ENCODE results near the gene ME2. TPM values are rescaled to one million over a fixed set of nuclear protein-coding genes. Genes with fewer than 3 reads are reported as not detected.

ME2 gene
- total RNA-seq, 1 donor from 2014 or later, result 115 TPM

DNA sequence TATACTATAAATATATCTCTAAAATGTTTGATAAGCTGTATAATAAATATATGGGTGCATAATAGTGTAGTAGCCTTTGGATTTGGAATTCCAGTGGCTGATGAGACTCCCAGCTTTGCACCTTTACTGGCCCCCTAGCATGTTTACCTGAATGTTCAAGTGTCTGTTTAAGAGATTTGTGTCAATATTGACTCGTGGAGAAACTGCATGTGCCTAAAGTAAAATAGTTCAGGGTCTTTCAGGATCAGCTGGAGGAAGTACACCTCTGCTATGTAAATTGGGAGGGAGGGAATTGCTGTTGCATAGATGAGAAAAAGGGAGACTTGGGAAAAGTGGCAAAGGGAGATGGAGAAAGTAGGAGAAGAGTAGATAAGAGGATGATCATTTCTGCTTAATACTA, 23.9 kb downstream of the ME2 start:
- Mint-ChIP-seq H3K27ac (peak overlapping the region; percentile 47), H3K27me3 (ENCODE audit: low read depth) (no peaks in the 10 kb centered on the region), H3K4me3 (ENCODE audit: low read depth) (no peak overlapping the region), H3K36me3 (ENCODE audit: low read depth) (peaks cover 74% of the 10 kb centered on the region), H3K4me1 (ENCODE audit: low read depth) (peaks cover 17% of the 10 kb centered on the region), H3K9me3 (peaks cover 25% of the 10 kb centered on the region)
- DNase-seq (ENCODE audit: low spot score), result no peak
- intact Hi-C loops (cut with micrococcal nuclease), result loop anchor here (5.0 kb wide), 1 partner anchor 40 kb away; no protein-coding TSS in a partner anchor

DNA sequence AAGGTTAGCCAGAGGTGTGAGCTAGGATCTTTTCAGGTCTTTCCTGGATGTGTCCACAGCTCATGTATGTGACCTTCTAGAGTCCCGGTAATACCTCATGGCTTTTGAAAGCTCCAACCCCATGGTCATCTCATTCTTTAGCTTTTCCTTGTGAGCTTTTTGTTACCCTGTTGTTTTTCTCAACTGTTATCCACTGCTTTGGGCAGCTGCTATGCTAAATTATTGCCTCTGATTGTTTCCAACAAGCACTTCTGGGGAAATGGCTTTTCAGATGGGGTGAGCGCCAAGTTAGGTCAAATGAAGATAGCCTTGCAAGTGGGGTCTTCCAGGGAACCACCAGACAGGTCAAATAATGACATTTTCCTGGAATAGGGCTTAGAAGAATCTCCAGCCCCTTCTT, 27.9 kb downstream of the ME2 start:
- Mint-ChIP-seq H3K4me1 (ENCODE audit: low read depth) (peaks cover 13% of the 10 kb centered on the region), H3K9me3 (peaks cover 13% of the 10 kb centered on the region), H3K4me3 (ENCODE audit: low read depth) (no peak overlapping the region), H3K36me3 (ENCODE audit: low read depth) (peaks cover 76% of the 10 kb centered on the region), H3K27me3 (ENCODE audit: low read depth) (no peaks in the 10 kb centered on the region), H3K27ac (no peak overlapping the region)
- intact Hi-C loops (cut with micrococcal nuclease), result no loop called here
- no peak for DNase-seq (ENCODE audit: low spot score)

DNA sequence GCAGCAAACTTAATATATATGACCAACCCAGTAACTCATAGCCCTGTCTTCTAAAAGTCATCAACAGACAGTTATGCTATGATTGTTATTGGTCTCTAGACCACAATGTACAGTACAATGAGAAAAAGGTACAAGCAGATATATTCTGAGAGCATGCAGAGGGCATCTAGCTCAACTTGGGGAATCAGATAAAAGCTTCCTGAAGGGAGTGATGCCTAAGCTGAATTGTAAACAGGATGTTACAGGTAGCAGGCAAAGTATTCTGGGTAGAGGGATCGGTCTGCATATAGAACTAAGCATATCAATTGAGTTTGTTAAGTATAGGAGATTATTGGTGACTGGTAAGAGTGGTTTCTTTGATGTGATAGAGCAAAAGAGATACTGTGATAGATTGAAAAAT, 30.3 kb downstream of the ME2 start:
- Mint-ChIP-seq H3K4me1 (ENCODE audit: low read depth) (peaks cover 14% of the 10 kb centered on the region), H3K27ac (no peak overlapping the region), H3K36me3 (ENCODE audit: low read depth) (peaks cover 85% of the 10 kb centered on the region), H3K4me3 (ENCODE audit: low read depth) (no peak overlapping the region), H3K9me3 (peaks cover 13% of the 10 kb centered on the region), H3K27me3 (ENCODE audit: low read depth) (no peaks in the 10 kb centered on the region)
- no peak for DNase-seq (ENCODE audit: low spot score)
- intact Hi-C loops (cut with micrococcal nuclease), result no loop called here

- no peak overlapping the region for H3K4me3 Mint-ChIP-seq (ENCODE audit: low read depth)
- no peak for DNase-seq (ENCODE audit: low spot score)
- H3K9me3 Mint-ChIP-seq, result peaks cover 4% of the 10 kb centered on the region
- H3K27me3 Mint-ChIP-seq (ENCODE audit: low read depth), result no peaks in the 10 kb centered on the region
- H3K4me1 Mint-ChIP-seq (ENCODE audit: low read depth), result peaks cover 19% of the 10 kb centered on the region
- intact Hi-C loops (cut with micrococcal nuclease), result no loop called here
- peaks cover 77% of the 10 kb centered on the region for H3K36me3 Mint-ChIP-seq (ENCODE audit: low read depth)
- no peak overlapping the region for H3K27ac Mint-ChIP-seq
Measured at GRCh38 chr18:50911006-50911405, 32.1 kb downstream of the ME2 start.

GRCh38 chr18:50917021-50917420, 38.1 kb downstream of the ME2 start:
- Mint-ChIP-seq H3K36me3 (ENCODE audit: low read depth) (peaks cover 63% of the 10 kb centered on the region), H3K4me1 (ENCODE audit: low read depth) (peaks cover 15% of the 10 kb centered on the region), H3K9me3 (no peaks in the 10 kb centered on the region), H3K4me3 (ENCODE audit: low read depth) (no peak overlapping the region), H3K27me3 (ENCODE audit: low read depth) (no peaks in the 10 kb centered on the region), H3K27ac (no peak overlapping the region)
- intact Hi-C loops (cut with micrococcal nuclease), result no loop called here
- no peak for DNase-seq (ENCODE audit: low spot score)

DNA sequence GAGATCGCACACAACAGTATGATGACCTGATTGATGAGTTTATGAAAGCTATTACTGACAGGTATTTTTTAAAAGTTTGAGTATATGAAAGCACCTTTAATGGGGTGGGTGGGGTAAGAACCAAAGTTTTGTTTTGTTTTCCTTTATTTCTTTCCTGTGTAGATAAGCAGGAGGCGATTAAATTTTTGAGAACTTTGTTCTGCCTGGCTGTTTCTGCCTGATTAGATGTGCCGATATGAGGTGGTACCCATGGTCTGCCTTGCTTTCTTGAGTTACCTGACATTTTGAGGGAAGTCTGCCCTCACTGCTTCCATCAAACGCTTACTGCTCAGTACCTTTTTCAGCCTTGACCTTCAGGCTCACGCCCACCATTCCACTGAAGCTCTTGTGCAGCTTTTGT, 39.2 kb downstream of the ME2 start:
- intact Hi-C loops (cut with micrococcal nuclease), result no loop called here

DNA sequence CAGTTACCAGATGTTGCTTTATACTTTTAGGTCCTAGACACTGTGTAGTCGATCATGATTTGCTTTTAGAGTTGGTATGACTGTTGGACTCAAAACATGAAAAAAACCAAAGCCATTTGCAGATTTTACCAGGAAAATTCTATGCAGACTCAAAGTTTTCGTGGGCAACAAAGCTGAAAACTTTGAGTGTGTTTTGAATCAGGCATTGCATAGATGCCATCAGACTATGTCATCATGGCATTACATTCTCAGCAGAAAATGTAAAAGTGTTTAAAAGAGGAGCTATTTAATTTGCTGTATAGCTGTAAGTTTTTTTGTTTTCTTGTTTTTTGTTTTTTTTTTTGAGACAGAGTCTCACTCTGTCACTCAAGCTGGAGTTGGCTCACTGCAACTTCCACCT, 45.5 kb downstream of the ME2 start:
- H3K4me3 Mint-ChIP-seq (ENCODE audit: low read depth), result no peak overlapping the region
- no peaks in the 10 kb centered on the region for H3K27me3 Mint-ChIP-seq (ENCODE audit: low read depth)
- peaks cover 81% of the 10 kb centered on the region for H3K36me3 Mint-ChIP-seq (ENCODE audit: low read depth)
- H3K9me3 Mint-ChIP-seq, result peaks cover 14% of the 10 kb centered on the region
- intact Hi-C loops (cut with micrococcal nuclease), result no loop called here
- DNase-seq (ENCODE audit: low spot score), result no peak
- no peak overlapping the region for H3K27ac Mint-ChIP-seq
- no peaks in the 10 kb centered on the region for H3K4me1 Mint-ChIP-seq (ENCODE audit: low read depth)

More for the DNA sequence above, 39.2 kb downstream of the ME2 start:
- no peak overlapping the region for H3K4me3 Mint-ChIP-seq (ENCODE audit: low read depth)
- peaks cover 15% of the 10 kb centered on the region for H3K4me1 Mint-ChIP-seq (ENCODE audit: low read depth)
- no peak overlapping the region for H3K27ac Mint-ChIP-seq
- DNase-seq (ENCODE audit: low spot score), result no peak
- H3K27me3 Mint-ChIP-seq (ENCODE audit: low read depth), result no peaks in the 10 kb centered on the region
- no peaks in the 10 kb centered on the region for H3K9me3 Mint-ChIP-seq
- H3K36me3 Mint-ChIP-seq (ENCODE audit: low read depth), result peaks cover 69% of the 10 kb centered on the region

GRCh38 chr18:50926521-50926920, 47.6 kb downstream of the ME2 start:
- Mint-ChIP-seq H3K27me3 (ENCODE audit: low read depth) (no peaks in the 10 kb centered on the region), H3K4me3 (ENCODE audit: low read depth) (no peak overlapping the region), H3K27ac (no peak overlapping the region), H3K36me3 (ENCODE audit: low read depth) (peaks cover 69% of the 10 kb centered on the region), H3K4me1 (ENCODE audit: low read depth) (no peaks in the 10 kb centered on the region), H3K9me3 (peaks cover 14% of the 10 kb centered on the region)
- DNase-seq (ENCODE audit: low spot score), result no peak
- intact Hi-C loops (cut with micrococcal nuclease), result no loop called here

DNA sequence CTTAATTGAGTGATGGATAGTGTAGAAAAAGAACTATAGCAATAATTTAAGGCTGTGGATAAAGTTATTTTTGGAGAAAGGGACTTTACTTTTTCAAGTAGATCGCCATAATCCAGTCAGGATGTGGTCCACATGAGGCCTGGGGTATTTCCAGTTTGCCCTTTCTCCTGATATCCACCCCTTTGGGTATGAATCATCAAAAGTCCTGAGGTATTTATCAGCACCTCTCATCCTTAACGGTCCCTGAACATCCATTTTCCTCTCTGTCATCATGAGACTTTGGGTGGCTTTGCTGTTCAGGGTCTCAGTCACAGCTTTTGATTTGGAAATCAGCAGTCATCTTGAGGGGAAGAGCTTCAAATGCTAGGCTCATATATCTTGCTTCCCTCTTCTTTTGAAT, 49.6 kb downstream of the ME2 start:
- no peak for DNase-seq (ENCODE audit: low spot score)
- intact Hi-C loops (cut with micrococcal nuclease), result no loop called here
- Mint-ChIP-seq H3K4me1 (ENCODE audit: low read depth) (no peaks in the 10 kb centered on the region), H3K4me3 (ENCODE audit: low read depth) (no peak overlapping the region), H3K27me3 (ENCODE audit: low read depth) (no peaks in the 10 kb centered on the region), H3K27ac (peak overlapping the region; percentile 33), H3K36me3 (ENCODE audit: low read depth) (peaks cover 60% of the 10 kb centered on the region), H3K9me3 (peaks cover 14% of the 10 kb centered on the region)

GRCh38 chr18:50933684-50934083, 54.8 kb downstream of the ME2 start:
- H3K36me3 Mint-ChIP-seq (ENCODE audit: low read depth), result peaks cover 41% of the 10 kb centered on the region
- H3K27me3 Mint-ChIP-seq (ENCODE audit: low read depth), result no peaks in the 10 kb centered on the region
- no peak overlapping the region for H3K27ac Mint-ChIP-seq
- DNase-seq (ENCODE audit: low spot score), result no peak
- H3K9me3 Mint-ChIP-seq, result no peaks in the 10 kb centered on the region
- intact Hi-C loops (cut with micrococcal nuclease), result no loop called here
- H3K4me3 Mint-ChIP-seq (ENCODE audit: low read depth), result no peak overlapping the region
- peaks cover 2% of the 10 kb centered on the region for H3K4me1 Mint-ChIP-seq (ENCODE audit: low read depth)

GRCh38 chr18:50934545-50935211, 55.8 kb downstream of the ME2 start:
- intact Hi-C loops (cut with micrococcal nuclease), result no loop called here
- no peak overlapping the region for H3K4me3 Mint-ChIP-seq (ENCODE audit: low read depth)
- peaks cover 2% of the 10 kb centered on the region for H3K4me1 Mint-ChIP-seq (ENCODE audit: low read depth)
- DNase-seq (ENCODE audit: low spot score), result no peak
- no peak overlapping the region for H3K27ac Mint-ChIP-seq
- no peaks in the 10 kb centered on the region for H3K9me3 Mint-ChIP-seq
- H3K36me3 Mint-ChIP-seq (ENCODE audit: low read depth), result peaks cover 46% of the 10 kb centered on the region
- no peaks in the 10 kb centered on the region for H3K27me3 Mint-ChIP-seq (ENCODE audit: low read depth)

DNA sequence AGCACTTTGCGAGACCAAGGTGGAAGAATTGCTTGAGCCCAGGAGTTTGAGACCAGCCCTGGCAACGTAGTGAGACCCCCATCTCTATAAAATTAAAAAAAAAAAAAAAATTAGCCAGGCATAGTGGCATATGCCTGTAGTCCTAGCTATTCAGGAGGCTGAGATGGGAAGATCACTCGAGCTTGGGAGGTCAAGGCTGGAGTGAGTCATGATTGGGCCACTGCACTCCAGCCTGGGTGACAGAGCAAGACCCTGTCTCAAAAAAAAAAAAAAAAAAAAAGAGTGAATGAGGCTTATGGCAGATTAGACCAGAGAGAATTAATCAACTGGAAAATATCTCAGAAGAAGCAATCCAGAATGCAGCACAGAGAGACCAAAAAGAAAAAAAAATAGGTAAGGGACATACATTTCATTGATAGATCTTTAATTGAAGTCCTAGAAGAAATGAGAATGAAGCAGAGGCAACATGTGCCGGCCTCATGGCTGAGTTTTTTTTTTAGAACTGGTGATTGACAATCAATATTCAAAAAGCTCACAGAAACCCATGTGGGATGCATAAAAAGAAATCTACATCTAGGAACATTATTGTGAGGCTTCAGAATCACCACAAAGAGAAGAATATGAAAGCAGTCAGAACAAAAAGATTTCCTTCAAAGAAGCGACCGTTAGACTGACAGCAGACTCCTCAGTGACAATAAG, 56.7 kb downstream of the ME2 start:
- intact Hi-C loops (cut with micrococcal nuclease), result no loop called here
- Mint-ChIP-seq H3K4me1 (ENCODE audit: low read depth) (peaks cover 2% of the 10 kb centered on the region), H3K9me3 (no peaks in the 10 kb centered on the region), H3K4me3 (ENCODE audit: low read depth) (no peak overlapping the region), H3K27me3 (ENCODE audit: low read depth) (no peaks in the 10 kb centered on the region), H3K36me3 (ENCODE audit: low read depth) (peaks cover 47% of the 10 kb centered on the region), H3K27ac (no peak overlapping the region)
- DNase-seq (ENCODE audit: low spot score), result no peak

- peaks cover 52% of the 10 kb centered on the region for H3K36me3 Mint-ChIP-seq (ENCODE audit: low read depth)
- no peaks in the 10 kb centered on the region for H3K9me3 Mint-ChIP-seq
- no peak overlapping the region for H3K4me3 Mint-ChIP-seq (ENCODE audit: low read depth)
- peak overlapping the region; percentile 24 for H3K27ac Mint-ChIP-seq
- no peak for DNase-seq (ENCODE audit: low spot score)
- H3K4me1 Mint-ChIP-seq (ENCODE audit: low read depth), result peaks cover 2% of the 10 kb centered on the region
- H3K27me3 Mint-ChIP-seq (ENCODE audit: low read depth), result no peaks in the 10 kb centered on the region
- intact Hi-C loops (cut with micrococcal nuclease), result no loop called here
Measured at GRCh38 chr18:50937183-50937582, 58.3 kb downstream of the ME2 start.

Data from activated T-helper 2 cell treated with anti-CD3 and anti-CD28 coated beads, Interferon-gamma antibody, Interleukin-2, Interleukin-4, amounts not matched to agents 10 μg/mL and 5 μg/mL and 100 μg/mL, durations not matched to agents 14 hours and 24 hours and 36 hours (primary cell).